Islet precursor cell (in vitro differentiated cells): Measurements from ENCODE around the gene GPR39.
"Not testable (repeated sequence)": the region's sequence is repeated elsewhere in the genome, so short reads cannot be mapped to it uniquely, and the experiment has no call there.

Source experiments
- DNase-seq: peaks from one replicate; pipeline ENCODE4 v3.0.0-alpha.2; 2018

The GPR39 gene

DNA sequence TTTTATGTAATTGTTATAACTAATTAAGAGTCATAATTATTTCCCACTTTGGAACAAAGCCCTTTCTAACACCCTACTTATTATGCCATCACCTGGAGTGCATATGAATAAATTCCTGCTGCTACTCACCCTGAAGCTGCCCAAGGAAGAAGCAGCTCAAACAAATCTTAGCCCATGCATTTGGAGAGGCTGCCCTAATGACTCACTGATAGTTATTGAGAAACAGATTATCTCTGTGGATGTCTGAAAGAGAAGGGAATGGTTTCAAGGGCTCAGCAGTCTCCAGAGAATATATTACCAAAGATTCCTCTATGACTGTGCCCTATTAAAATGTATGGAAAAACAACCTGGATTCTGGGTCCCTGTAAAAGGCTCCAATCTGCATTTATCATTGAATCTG lies 81.0 kb downstream of the GPR39 start:
- DNase-seq: no peak

DNA sequence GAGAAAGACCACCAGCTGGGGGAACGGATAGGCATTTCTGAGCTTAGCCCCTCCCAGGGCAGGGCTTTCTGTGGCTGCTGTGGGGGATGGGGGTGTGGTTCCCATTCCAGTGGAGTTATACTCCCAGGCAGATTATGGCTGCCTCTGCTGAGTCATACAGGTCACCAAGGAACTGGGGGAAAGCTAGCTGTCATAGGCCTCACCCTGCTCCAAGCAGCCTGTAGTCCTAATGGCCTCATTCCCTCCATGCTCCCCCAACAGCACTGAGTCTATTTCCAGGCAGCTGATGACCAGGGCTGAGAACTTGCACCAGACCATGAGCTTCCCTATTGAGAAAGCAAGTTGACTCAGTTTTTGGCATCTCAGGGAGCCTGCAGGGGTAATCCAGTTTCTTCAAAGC lies 87.1 kb downstream of the GPR39 start:
- DNase-seq: no peak

DNA sequence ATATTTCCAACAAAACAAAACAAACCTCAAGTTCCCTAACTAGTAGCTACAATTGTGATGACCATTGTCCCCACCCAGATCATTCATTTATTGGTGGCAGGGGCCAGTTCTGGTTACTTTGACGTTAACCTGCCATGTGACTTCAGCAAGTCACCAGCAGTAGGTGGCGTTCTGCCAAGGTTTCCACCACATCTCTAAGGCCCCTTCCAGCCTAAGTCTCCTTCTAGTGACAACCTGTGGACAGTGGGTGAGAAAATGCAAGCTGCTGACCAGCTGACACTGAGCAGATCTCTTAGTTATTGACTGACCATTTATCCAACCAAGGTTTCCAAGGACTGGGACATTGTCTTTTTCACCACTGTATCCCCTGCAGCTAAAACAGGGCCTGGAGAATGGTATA lies 98.4 kb downstream of the GPR39 start:
- no peak for DNase-seq

DNA sequence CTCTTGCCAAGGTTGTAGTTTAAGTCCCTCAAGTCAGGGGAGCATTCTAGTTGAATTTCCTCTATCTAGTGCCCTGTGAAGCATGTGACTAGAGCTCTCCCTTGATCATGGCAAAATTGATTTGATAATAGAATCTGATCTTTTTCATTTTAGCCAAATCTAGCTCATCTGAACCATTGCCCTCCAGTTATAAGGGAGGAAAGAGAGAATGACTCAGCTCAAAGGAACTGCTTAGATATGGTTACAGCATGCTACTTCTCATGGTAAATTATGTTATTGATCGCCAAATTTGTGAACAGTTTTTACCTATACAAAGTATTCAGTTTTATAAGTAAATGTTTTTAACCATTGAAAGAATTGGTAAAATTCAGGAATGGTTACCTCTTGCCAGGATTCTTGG lies 100.8 kb downstream of the GPR39 start:
- no peak for DNase-seq

DNA sequence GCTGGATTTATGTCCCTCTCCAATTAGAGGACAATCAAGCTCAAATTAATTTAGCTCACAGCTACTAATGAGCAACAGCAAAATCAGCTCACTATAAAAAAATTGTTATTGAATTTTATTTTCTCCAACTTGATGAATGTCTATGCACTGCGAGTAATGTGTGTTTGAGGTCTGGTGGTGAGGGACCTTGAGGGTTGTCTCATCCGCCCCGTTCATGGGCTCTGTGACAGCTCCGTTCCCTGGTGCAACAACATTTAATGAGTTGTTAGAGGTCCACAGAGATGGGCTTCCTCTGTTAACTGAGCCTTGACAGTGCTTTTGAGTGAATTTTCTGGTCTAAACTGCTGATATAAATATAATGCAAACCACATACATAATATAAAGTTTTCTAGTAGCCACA lies 101.7 kb downstream of the GPR39 start:
- DNase-seq: no peak

DNA sequence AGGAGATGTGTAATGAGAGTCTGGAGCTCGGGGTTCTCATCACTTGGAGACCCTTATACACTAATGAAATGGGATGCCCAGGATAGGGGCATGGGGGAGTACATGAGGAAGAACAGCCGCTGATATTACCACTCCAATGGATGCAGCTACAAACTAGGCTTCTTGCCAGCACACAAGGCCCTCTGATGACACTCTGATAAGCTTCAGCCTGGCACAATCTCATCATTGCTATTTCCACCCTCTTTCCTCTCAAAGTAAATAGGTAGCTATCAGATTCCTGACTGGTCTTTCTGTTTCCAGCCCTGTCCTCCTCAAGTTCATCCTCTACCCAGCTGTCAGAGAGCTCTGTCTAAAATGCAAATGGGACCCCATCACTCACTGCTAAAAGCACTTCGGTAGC lies 103.0 kb downstream of the GPR39 start:
- no peak for DNase-seq

DNA sequence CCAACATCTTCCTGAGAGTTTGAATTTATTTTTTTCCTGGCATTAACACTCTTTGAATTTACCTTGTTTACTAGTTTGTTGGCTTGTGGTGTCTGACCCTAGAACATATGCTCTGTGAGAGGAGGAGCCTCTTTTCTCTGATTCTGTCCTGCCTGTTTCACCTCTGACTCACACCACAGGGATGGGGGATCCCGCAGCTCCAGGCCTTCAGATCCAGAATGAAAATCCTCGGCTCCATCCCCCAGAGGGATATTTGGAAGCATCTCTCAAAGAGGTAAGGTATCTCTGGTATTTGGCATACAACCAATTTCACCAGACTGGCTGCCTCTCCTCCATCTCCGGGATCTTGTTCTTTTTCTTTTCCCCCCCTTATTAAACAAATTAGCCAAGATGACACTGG lies 104.7 kb downstream of the GPR39 start:
- peak; percentile 75 for DNase-seq

DNA sequence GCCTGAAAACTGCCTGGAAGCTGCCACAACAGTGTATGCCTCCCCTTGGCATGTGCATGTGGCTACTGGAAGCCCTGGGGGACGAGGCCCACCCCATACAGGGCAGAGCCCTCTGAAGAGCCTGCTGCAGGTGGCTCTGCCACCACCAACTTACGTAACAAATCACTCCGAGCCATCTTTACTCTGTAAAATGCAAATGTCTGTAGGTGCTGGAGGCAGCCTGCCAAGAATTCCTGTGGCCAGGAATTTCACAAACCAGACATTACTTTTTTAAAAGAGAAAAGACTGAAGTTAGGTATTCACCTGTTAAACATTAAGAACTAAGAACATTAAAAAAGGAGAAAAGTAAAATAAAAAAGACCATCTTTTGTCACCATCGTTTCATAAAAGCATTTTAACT lies 106.3 kb downstream of the GPR39 start:
- DNase-seq: no peak

DNA sequence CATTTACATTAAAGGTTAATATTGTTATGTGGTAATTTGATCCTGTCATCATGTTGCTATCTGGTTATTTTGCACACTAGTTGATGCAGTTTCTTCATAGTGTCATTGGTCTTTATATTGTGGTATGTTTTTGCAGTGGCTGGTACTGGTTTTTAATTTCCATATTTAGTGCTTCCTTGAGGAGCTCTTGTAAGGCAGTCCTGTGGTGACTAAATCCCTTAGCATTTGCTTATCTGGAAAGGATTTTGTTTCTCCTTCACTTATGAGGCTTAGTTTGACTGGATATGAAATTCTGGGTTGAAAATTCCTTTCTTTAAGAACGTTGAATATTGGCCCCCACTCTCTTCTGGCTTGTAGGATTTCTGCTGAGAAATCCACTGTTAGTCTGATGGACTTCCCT lies 120.5 kb downstream of the GPR39 start:
- DNase-seq: not testable (repeated sequence)

DNA sequence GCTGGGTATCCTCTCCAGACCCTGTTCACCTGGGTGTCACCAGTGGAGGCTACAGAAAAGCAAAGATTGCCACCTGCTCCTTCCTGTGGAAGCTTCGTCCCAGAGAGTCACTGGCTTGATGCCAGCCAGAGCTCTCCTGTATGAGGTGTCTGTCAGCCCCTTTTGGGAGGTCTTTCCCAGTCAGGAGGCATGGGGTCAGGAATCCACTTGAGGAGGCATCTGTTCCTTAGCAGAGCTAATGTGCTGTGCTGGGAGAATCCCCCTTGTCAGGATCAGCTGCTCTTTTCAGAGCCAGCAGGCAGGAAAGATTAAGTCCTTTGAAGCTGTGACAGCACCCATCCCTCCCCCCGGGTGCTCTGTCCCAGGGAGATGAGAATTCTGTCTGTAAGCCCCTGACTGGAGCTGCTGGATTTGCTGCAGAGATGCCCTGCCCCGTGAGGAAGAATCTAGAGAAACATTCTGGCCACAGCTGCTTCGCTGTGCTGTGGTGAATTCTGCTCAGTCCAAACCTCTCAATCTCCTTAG lies 121.8 kb downstream of the GPR39 start:
- DNase-seq: peak; percentile 64

DNA sequence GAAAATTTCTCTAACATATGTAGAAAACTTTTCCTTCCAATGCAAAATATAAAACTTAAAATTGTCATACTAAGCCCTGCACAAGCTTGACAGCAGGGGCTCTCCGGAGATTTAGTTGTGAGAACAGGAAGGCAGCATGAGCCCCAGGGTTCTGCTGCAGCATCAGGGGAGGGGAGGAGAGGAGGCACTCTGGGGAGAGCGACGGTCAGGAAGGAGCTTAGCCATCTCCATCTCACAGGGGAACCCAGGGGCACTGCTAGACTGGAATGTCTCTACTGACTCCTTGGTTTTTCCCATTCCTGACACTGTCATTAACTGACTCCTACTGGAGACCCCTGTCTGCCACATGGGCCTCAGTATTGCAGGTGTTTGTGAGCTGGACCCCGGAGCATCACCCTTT lies 123.6 kb downstream of the GPR39 start:
- DNase-seq: peak; percentile 30

DNA sequence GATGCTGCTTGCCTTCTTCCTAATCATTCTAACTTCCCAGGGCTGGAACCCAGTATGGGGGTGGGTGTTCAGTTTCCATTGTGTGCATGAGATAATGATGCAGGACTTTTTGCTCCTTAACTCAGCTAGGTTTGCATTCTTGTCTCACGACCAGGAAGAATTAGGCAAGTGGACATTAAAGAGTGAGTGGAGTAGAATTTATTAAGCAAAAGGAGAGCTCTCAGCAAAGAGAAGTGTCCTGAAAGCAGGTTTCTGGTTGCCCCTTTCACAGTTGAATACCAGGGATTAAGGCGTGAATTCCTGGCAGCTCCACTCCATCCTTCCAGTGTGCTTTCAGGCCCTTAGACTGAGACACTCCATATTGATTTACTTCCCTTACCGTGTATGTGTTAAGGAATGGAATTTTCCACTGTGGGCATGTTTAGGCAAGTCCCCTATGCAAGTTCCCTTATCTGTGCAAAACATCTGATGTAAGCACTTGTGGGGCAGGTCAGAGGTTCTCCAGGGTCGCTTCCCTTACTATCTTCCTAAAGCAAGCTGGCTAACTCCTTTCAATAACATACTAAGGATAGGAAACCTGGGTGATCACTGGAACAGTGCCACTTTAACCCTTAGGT lies 126.5 kb downstream of the GPR39 start:
- peak; percentile 76 for DNase-seq

DNA sequence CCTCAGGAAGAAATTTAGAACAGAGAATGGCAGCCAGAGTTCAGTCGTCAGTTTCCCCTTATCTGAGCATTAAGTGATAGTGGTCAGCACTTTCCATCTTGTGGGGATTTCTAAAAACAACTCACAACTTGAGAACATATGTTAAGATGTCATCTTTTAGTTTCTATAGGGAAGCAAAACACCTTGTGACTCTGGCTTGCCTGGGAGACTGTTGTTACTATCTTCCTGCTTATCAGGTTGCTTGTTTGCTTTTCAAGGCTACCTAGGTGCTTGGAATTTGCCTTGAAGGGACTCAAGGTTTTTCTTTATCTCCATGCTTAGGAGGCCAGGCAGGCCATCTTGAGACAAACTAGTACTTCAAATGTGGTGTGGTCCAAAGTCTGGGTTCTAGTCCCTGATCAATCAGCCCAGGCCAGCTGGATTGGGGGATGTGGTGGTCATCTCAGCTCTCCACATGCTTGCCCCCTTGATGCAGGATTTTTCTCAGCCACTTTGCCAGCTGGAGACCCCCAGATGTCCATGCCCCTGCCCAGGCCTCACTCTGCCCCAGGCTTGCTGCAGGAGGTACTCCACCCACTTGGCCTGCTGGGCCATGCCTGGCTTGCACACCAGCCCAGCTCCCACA lies 127.5 kb downstream of the GPR39 start:
- peak; percentile 58 for DNase-seq

DNA sequence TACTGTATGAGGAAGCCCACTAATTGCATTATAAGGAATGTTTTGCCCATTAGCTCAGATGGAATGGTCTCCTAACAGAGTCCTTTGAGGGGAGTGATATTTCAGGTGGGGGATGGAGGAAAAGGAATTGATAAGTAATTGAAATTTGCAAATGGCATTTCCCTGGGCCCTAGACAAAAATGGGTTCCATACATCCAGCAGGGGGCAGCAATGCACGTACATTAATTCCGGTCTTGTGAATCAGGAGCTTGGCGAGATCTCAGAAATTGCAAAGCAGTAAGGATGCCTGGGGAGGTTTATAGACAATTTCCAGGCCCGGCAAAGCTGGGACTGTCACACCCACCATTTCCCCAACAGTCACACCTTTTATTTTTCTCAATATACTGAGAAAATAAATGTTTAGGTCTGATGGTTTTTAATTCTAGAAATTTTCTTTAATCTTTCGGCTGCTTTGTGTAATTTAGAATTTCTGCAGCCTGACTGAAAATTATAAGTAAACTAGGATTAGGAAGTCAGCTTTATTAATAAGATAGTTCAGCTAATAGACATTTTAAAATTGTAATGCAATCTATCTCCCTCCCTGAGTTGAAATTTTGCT lies 130.6 kb downstream of the GPR39 start:
- DNase-seq: peak; percentile 78

DNA sequence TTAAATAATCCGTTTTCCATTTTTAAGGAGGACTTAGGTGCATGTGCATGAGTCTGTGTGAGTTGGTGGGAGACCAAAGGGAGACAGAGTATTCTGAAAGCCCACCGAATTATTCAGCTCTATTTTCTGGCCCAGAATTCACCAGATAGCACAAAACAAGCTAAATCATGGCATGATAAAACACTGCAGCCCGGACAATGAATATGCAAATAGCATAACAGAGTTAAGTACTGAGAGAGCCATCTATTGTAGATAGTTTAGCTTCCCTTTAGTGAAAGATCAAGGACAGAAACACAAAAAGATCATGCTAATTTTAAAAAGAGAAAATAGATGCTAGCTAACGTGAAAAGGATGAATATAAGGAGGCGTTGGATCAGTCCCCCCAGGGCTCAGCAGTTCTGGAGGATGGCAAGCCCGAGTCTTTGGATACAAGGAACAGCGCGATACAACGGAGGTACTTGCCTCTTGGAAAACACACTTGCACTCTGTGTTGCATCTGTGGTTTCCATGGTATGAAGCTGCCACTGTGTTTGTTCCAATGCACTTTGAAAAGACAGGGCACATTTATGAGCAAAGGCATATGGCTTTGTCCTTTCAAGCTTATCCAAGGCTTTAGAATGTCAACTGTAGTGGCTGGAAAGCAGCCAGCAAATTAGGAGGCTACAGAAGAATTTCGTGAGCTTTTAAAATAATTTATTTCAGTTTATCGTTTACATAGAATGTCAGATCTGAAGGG lies 133.5 kb downstream of the GPR39 start:
- DNase-seq: peak; percentile 48

DNA sequence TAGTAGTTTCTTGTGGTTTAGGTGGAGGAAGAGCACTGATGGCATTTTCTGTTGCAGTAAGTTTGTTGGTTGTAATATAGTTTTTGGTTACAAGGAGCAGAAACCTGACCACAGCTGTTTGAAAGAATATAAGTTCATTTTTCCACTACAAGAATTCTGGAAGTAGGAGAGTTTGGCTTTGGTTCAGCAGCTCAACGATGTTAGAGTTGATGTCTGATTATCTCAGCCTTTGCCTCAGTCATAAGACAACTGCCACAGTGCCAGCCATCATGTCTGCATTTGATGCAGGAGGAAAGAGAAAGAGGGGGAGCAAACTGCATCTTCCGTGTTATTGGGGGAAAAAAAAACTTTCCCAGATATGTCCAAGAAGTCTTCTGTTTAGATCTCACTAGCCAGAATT lies 134.3 kb downstream of the GPR39 start:
- no peak for DNase-seq

DNA sequence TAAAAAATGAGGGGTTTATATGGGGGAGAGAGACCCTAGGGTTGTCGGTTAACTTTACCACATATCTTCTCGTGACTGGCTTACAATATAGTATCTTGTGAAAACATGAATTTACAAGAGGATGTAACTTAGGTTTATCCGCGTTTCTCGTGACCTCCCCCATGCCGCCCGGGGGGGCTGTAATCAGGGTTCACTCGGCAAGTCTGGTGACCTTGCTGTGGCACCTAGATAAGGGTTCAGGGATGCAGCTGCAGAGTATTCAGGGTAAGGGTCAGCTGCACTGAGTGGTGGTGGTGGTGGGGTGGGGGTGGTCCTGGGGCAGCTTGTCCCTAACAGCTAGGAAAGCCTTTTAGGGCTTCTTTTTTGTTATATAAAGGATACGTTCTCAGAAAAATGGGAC lies 141.1 kb downstream of the GPR39 start:
- no peak for DNase-seq

DNA sequence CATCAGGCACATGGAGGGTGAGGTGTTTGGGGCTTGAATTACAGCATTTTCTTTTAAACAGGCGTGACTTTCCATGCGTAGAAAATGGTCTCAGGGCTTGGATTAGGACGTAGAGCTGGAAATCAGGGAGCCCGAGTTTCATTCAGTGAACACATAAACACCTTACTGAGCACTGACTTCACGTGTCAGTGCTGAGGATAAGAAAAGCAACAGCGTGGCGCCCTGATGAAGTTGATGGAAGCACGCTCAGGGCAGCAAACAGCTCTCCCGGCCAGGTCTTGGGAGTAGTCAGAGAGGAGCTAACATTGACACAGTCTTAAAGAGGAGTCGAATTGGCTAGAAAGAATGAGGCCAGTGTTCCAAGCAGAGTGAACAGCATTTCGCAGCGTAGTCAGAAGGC lies 142.7 kb downstream of the GPR39 start:
- DNase-seq: no peak

DNA sequence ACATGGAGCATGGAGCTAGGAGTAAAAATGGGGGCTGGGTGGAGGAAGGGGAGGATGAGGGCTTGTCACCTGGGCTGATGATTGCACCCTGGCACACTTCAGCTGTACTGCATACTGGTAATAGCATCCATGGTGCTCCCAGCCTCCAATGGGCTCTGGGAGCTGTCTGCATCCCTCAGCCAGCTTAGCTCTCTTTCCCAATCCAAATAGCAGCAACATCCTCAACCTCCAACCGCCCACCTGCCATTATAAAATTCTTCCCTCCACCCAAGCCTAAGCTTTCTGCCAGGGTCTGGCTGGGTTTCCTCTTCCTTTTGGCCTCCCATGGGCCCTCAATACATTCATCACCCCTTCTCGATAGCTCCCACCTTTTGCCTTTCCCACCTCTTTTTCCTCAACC lies 143.3 kb downstream of the GPR39 start:
- DNase-seq: no peak

DNA sequence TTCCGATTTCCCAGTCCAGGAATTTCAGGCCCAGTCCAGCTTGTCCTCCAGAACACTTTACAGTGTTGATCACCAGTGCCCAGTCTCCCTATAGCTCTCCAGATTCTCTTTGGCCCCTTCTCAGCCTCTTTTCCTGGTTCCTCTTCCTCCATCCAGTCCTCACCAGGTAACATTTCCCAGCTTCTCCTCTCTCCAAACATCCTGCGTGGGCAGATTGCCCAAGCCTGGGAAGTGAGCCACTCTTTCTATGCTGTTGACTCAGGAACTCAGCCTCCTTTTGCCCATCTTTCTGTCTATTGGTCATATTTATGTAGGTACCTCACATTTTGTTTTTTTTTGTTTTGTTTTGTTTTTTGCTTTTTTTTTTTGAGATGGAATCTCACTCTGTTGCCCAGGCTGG lies 144.0 kb downstream of the GPR39 start:
- DNase-seq: no peak

DNA sequence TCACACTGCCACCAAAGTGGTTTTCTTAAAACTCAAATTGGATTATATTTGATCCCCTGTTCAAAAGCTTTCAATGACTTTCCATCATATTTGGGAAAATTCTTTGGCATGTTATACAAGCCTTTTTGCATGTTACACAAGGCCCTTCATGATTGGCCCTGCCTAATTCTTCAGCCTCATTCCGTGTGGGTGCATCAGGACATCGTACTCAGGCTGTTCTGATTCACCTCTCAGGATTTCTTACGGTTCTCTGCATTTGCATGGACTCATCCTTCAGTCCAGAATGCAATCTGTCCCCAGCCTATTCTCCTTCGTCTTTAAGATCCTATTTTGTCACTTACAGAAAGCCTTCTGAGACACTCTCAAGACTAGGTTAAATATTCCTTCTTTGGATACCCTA lies 145.6 kb downstream of the GPR39 start:
- no peak for DNase-seq

DNA sequence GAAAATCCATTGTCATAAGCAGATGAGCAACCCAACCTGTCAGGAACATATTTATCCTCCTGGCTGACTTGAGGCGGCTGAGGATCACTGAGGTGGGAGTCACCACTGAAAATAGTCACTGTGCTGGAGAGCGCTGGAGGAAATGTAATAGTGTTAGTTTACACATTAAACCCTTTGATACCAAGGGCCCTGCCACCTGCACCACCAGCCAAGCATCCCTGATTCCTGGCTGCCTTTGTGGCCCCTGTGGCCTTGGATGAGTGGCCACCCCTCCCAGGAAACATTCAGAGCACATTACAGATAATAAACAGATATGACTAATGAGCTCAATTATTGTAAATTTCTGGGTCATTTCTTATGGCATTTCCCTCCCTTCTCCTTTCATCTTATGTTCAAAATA lies 147.5 kb downstream of the GPR39 start:
- no peak for DNase-seq

DNA sequence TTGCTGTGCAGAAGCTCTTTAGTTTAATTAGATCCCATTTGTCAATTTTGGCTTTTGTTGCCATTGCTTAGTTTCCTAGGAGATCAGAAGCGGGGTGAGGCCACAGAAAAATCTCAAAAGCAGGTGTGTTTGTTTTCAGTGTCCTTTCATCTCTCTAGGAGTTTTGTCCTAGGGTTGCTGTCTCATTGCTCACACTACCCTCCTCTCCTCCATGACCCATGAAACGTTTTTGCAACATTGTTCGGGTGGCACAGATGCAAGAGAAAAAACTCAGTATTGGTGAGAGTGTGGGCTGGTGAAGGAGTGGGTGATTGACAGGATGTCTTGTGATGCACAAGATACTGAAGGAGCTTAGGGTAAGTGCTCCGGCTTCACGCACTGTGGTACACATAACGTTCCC lies 149.8 kb downstream of the GPR39 start:
- DNase-seq: no peak

DNA sequence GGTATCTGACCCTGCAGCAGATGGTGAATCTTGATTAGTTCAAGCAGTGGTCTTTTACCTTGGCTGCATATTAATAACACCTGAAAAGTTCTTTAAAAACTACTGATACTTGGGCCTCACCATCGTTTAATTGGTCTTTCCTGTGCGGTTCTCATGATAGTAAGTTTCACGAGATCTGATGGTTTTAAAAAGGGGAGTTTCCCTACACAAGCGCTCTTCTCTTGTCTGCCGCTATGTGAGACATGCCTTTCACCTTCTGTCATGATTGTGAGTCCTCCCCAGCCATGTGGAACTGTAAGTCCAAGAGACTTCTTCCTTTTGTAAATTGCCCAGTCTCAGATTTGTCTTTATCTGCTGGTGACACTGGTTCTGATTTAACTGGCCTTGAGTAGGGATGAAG lies 151.1 kb downstream of the GPR39 start:
- no peak for DNase-seq
